Iris pigment epithelial cell (primary cell): ENCODE results near the gene SCGB1D4.
A peak's percentile ranks its signal among the peaks of the same experiment; 100 is the strongest.
"Not testable (repeated sequence)": the region's sequence is repeated elsewhere in the genome, so short reads cannot be mapped to it uniquely, and the experiment has no call there.

Experiments used
- DNase-seq: peaks from one replicate; pipeline ENCODE4 v3.0.0-alpha.2; 2011; ENCODE audit warnings: low read depth

SCGB1D4 gene, protein sequence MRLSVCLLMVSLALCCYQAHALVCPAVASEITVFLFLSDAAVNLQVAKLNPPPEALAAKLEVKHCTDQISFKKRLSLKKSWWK

DNA sequence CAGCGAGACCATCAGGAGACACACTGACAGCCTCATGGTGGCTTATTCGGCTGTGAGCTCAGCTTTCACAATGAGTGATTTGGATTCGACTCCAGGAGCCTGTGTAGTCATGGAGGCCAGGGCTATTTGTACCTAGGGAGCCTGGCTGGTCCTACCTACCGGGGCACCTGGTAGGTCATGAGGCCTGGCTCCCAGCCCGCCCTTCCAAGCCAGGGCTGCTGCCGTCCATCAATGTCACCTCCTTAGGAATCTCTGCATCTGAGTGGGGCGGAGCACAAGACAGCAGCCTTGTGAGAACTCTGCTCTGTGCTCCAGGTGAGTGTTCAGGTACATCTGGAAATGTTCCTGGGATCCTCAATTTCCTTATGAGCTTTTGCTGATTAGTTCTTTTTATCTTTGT, at the start of gene SCGB1D4:
Gene SCGB1D4 (minus strand): TSS at position 101 of the 400 bp plus-strand sequence. CDS start 65 bp downstream, at position 36.
- no peak for DNase-seq

DNA sequence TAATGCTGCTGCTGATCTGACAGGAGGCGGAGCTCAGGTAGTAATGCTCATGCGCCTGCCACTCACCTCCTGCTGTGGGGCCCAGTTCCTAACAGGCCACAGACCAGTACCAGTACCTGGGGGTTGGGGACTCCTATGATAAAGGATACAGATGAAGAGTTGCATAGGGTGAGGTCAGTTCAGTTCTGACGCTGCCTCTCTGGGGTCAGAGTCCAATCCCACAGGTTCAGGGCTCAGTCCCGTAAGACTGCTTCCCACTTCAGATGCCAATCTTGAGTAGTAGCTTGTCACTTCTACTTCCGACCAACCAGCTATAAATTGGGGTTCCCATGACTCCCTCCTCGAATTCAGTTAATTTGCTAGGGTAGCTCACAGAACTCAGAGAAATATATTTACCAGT, 47.0 kb upstream of the SCGB1D4 start:
- no peak for DNase-seq

DNA sequence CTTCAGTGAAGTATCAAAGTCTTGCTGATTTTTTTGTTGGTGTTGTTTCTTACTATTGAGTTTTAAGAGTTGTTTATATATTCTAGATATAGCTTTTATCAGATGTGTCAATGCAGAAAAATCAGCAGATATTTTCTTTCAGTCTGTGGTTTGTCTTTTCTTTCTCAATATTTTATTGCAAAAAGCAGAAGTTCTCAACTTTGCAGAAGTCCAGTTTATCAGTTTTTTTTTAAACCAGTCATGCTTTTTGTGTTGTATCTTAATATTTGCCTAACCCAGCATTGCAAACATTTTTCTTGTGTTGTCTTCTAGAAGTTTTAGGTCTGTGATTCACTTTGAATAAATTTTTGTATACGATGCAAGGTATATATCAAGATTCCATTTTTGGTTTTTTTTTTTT, 45.3 kb upstream of the SCGB1D4 start:
- DNase-seq, result no peak

DNA sequence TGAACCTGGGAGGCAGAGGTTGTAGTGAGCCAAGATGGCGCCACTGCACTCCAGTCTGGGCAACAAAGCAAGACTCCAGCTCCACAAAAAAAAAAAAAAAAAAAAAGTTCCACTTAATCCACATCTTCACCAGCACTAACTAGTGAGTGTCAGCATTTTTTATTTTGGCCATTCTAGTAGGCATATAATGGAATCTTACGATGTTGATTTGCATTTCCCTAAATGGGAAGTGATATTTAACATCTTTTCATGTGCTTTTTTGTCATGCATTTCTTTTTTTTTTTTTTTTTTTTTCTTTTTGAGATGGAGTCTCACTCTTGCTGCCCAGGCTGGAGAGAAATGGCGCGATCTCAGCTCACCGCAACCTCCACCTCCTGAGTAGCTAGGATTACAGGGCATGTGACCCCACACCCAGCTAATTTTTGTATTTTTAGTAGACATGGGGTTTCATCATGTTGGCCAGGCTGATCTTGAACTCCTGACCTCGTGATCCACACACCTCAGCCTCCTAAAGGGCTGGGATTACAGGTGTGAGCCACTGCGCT, 44.8 kb upstream of the SCGB1D4 start:
- not testable (repeated sequence) for DNase-seq

DNA sequence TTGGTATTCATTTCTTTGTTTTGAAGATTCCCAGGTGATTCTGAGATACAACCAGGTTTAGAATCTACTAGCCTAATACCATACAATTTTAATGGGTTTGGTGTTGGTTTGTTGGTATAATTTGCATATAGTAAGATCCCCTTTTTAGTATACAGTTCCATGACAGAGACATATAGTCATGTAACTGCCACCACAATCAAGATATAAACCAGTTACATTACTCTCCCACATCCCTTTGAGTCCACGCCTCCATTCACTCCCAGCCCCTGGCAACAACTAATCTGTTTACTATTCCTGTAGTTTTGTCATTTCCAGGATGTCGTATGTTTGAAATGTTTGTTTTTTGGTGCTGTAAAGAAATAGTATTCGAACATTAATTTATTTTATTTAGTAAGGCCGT, 42.7 kb upstream of the SCGB1D4 start:
- DNase-seq, result no peak

- DNase-seq, result peak; percentile 62
These were observed 41.5 kb upstream of the SCGB1D4 start for GRCh38 chr11:62340269-62340901.

DNA sequence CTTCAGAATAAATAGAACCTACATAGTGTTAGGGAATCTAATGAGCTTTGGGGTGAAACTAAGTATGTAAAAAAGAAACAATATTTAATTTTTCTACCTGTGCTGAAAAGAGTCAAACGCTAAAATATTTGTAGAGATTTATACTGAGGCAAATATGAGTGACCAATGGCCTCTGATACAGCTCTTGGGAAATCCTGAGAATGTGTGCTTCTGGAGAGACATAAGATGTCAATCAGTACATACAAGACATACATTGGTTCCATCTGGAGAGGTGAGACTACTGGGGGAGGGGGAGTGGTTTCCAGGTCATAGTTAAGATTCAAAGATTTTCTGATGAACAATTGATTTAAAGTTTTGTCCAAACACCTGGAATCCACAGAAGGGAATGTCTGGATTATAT, 39.3 kb upstream of the SCGB1D4 start:
- DNase-seq, result no peak

GRCh38 chr11:62337303-62338181, 38.7 kb upstream of the SCGB1D4 start, which contains the start of gene ASRGL1:
Gene ASRGL1 (plus strand): TSS chr11:62337448. CDS start chr11:62337978, 530 bp downstream.
- DNase-seq, result peak; percentile 23

- not testable (repeated sequence) for DNase-seq
These were observed 38.1 kb upstream of the SCGB1D4 start for GRCh38 chr11:62336949-62337302.

DNA sequence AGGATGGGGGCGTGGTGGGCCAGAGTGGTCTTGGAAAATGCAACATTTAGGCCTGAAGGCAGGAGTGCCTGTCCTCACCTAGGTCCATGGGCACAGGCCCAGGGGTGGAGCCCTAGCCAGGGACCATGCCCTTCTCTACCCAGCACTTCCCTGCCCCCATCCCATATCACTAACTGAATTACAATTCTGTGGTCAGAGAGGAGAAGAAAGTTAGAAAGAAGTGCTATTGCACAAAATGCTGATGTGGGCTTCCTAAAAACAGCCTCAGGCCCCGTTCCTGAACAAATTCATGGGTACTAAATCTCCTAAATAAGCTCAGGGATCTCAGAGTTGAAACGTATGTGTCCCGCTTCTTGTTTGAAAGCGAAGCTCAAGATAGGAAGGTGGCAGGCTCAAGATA, 34.9 kb upstream of the SCGB1D4 start:
- no peak for DNase-seq

DNA sequence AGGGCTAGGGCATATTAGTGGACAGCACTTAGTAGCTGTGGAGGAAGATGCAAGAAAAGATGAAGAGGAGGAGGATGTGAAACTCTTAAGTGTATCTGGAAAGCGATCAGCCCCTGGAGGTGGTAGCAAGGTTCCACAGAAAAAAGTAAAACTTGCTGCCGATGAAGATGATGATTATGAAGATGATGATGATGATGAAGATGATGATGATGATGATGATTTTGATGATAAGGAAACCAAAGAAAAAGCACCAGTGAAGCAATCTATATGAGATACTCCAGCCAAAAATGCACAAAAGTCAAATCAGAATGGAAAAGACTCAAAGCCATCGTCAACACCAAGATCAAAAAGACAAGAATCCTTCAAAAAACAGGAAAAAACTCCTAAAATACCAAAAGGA, 32.4 kb upstream of the SCGB1D4 start:
- DNase-seq, result not testable (repeated sequence)

GRCh38 chr11:62327541-62327940, 28.7 kb upstream of the SCGB1D4 start:
- DNase-seq, result not testable (repeated sequence)

- DNase-seq, result not testable (repeated sequence)
These were observed 27.8 kb upstream of the SCGB1D4 start for GRCh38 chr11:62326719-62327118.

GRCh38 chr11:62325781-62326180, 26.9 kb upstream of the SCGB1D4 start:
- not testable (repeated sequence) for DNase-seq

GRCh38 chr11:62324731-62325556, 26.1 kb upstream of the SCGB1D4 start:
- peak; percentile 70 for DNase-seq

GRCh38 chr11:62322524-62322923, 23.6 kb upstream of the SCGB1D4 start:
- DNase-seq, result no peak

DNA sequence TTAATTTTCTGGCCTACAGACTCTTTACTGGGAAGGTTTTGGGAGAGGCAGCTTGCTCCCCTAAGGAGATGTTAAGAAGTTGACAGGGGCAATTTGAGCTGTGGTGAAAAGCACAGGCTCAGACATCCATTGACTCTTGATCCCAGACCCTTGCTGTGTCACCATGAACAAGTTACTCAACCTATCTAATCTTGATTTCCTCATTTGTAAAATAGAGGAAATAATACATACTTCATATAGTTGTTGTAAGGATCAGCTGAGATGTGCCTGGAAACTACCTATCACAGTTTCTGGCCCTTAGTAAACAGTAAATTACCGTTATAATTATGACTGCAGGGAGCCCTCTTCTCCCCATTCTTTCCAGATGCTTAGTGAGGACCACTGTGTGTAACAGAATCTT, 16.6 kb upstream of the SCGB1D4 start:
- DNase-seq, result no peak

GRCh38 chr11:62309991-62310390, 11.1 kb upstream of the SCGB1D4 start:
- no peak for DNase-seq

GRCh38 chr11:62307950-62308349, 9.1 kb upstream of the SCGB1D4 start:
- no peak for DNase-seq

- no peak for DNase-seq
These were observed 7.4 kb upstream of the SCGB1D4 start for GRCh38 chr11:62306227-62306626.

DNA sequence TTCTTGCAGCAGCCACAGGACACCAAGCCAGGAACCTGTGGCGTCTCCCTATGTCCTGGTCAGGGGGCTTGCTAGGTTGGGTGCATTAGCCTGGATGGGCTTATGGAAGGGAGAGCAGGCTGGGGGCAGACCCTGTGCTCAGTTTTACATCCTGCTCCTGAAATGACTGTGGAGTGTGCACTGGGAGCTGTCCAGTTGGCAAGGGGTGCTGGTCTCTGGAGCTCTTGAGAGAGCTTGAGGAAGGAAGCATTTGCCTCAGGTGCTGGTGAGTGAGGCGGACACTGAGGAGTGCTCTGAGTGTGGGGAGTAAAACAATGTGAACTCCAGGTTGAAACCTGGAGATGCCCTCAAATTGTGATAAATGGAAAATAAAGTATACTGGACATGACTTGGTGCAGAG, 3.4 kb downstream of the SCGB1D4 start:
- peak; percentile 44 for DNase-seq

DNA sequence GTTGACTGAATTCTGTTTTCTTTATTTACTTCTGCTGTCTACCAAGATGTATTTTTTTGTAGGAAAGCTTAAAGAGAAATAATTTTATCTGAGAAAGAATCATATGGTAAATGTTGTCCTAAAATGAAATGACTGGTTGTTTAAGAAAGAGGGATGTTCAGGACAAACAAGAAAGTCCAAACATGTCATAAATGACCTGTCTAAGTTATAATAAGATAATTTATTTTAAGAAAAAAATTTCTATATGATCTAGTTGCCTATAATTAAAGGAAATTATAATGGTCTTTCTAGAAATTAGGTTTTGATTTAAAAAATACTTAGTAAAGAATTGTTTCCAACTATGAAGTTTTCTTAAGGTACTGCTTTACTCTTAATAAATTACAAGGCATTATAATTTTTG, 18.4 kb downstream of the SCGB1D4 start:
- no peak for DNase-seq
